Stimulated activated CD8-positive, alpha-beta memory T cell treated with anti-CD3 and anti-CD28 coated beads, Interleukin-4, amount 100 ng/mL, for 4 hours (primary cell): ENCODE measurements around the gene EID2.

ENCODE experiments used
- DNase-seq, 2 donors: peaks; one replicate each; pipeline ENCODE4 v3.0.0-alpha.2; 2020; ENCODE audit warnings: low read depth in 2 of 2, low spot score in 1 of 2

EID2 gene, protein sequence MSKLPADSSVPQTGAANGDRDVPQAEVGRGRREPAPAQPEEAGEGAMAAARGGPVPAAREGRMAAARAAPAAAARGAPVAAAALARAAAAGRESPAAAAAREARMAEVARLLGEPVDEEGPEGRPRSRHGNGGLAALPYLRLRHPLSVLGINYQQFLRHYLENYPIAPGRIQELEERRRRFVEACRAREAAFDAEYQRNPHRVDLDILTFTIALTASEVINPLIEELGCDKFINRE

DNA sequence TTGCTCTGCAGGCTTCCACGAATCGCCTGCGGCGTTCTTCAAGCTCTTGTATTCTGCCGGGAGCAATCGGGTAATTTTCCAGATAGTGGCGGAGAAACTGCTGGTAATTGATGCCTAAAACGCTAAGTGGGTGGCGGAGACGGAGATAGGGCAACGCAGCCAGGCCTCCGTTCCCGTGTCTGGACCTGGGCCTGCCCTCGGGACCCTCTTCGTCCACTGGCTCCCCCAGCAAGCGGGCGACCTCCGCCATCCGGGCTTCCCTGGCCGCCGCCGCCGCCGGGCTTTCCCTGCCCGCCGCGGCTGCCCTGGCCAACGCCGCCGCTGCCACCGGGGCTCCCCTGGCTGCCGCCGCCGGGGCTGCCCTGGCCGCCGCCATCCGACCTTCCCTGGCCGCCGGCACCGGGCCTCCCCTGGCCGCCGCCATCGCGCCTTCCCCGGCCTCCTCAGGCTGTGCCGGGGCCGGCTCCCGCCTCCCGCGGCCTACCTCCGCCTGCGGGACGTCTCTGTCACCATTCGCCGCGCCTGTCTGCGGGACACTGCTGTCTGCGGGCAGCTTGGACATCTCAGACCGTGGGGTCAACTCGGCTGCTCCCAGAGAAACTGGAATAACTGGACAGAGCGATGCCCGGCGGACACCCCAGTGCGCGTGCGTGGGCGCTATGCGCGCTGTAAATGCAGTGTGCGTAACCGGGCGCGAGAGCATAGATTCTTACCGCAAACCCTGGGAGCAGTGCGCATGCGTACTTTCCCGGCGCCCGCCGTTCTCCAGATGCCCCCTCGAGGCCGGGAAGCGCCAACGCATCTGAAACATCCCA is at the start of gene EID2:
Gene EID2 (minus strand): TSS at position 644 of the 815 bp plus-strand sequence. CDS start 82 bp downstream, at position 562.
- peak; percentile 91 to 94 for DNase-seq

DNA sequence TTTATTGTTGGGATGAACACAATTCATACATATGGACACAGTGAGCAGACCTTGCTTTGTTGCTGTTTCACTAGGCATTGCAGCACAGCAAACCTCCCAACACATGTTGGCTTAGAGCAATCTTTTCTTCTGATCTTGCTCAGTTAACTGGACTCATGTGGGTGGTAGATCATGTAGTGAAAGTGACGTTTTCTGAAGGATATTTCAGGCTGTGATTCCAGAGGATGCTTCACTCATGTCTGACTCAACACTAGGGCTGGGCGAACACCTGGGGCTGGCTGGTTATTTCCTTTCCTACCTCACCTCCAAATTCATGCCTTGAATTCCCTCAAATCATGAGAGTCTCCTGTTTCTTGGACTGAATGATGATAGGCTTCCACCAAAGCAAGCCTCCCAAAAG is 48.1 kb upstream of the EID2 start:
- DNase-seq = no peak

DNA sequence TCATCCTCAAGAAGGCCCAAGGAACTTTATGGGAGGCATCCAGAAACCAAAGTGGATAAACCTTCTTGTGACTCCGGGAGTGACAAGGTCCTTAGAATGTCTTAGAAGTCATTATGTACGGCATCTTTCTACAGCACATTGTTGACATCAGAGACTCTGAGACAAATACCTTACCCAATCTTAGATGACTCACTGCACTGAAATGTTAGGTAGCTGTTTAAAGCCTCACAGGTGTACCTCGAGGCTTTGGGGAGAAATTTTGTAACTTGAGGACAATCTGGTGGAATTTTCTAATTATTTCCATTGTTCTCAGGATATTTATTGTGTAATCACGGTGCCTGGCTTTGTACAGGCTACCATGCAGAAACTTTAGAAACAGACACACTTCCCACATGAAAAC is 47.5 kb upstream of the EID2 start:
- DNase-seq = no peak

DNA sequence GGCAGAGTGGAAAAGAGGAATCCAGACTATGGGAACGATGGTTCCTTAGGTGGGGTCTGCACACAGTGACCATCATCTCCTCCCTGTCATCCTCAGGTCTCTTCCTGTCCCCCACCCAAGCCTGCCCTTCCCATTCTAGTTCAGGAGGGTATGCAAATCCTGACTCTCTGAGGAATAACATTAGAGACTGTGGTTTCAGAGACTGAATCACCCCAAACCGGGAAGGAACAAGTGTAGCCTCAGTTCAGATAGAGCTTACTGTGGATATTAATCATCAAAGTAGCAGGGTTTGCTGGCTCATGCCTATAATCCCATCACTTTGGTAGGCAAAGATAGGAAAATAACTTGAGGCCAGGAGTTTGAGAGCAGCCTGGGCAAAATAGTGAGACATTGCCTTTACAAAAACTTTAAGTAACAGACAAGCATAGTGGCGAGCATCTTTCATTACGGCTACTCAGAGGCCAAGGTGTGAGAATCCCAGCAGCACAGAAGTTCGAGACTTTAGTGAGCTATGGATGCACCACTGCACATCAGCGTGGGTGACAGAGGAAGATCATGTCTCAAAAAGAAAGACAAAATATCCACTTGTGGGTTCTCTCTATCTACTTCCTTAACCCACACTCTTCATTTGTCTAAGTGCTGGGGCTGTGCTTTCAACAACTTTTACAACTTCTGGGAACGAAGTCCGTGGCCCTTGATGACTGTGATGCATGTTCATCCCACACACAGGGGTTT is 43.1 kb upstream of the EID2 start:
- no peak for DNase-seq

DNA sequence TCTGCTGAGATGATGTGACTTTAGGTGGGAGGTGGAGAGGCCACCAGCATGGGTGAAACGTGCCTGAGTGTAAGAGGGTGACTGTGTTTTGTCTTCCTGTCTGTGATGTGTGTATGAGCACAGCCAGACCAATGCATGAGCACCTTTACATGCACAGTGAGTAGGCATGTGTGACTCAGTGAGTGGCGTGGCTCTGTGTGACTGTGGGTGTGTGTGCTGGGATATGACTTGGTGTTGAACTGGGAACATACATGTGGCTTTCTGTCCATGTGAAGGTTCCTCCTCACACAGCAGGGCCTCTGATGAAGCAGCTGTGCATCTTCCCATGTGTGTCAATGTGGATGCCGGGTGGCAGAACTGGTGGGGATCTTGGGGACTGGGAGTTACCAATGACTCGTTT is 42.5 kb upstream of the EID2 start:
- DNase-seq = no peak

DNA sequence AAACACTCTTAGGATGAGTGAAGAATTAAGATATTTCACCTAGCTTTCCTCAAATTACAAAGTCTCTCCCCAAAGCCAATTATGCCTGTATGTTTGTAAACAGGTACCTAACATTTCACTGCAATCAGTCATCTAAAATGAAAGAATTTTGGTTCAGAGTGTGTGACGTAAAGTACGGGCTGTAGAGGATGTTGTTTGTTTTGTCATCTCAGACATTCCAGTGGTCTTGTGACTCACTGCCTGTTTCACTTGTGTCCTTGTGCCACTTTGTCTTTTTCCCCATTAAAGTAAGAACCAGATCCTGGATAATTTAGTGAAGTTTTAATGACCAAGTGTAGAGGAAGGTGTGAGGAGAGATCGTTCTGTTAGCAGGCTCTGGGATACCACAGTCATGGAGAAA is 28.6 kb upstream of the EID2 start:
- no peak for DNase-seq

DNA sequence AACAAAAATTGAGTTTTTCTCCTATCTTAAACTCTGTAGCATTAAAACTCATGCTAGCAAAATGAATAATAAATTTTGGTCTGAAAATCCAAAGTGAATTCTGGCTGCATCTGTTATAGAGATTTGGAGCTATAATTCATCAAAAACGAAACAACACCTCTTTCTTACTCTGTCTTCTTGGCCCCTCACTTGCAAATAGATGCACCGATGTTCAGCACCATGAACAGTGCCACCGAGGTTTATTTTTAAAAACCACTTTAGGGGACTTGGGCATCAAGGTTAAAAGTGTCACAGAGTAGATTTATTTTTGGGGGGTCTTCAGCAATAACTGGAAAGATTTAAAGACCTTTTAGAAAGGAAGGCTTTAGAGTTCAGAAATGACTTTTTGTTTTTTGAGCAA is 26.1 kb upstream of the EID2 start:
- DNase-seq = no peak

DNA sequence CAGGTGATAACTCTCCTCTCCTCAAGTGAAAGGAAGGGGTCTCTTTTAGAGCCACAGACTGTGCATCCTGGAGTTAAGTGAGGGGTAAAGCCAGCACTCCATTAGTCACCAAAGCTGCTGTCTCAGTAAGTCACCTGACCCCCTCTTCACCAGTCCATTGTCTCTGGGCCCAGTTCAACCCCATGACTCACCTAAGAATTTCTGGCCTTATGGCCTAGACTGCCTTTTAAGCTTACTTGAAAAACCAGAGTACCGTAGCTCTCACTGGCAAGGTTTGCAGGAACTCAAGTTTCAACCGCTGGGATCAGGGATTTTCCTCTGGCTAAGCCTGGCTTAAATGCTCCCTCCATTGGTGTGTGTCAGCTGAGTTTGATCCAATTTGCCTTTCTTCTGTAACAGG is 23.4 kb upstream of the EID2 start:
- DNase-seq = no peak

DNA sequence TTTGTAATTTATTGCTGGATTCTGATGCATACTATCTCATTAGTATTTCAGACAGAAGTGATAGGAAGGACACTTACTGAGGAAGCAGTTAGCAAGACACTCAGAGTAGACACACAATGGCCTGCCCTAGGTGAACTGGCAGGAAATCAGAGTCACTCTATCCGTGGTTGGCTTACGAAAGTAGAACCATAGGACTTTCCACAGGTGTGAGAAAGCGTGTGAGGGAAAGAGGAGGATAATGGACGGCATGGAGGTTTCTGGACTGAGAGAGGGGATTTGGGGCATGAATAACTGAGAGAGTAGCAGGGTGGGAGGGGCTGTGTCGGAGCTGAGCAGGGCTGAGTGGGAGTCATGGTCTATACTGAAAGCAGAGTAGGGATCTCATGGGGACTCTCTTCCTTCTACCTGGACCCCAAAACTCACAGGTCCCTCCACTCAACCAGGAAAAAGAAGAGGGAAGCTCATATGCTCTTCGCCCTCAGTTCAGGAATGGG is 18.7 kb upstream of the EID2 start:
- DNase-seq = no peak

DNA sequence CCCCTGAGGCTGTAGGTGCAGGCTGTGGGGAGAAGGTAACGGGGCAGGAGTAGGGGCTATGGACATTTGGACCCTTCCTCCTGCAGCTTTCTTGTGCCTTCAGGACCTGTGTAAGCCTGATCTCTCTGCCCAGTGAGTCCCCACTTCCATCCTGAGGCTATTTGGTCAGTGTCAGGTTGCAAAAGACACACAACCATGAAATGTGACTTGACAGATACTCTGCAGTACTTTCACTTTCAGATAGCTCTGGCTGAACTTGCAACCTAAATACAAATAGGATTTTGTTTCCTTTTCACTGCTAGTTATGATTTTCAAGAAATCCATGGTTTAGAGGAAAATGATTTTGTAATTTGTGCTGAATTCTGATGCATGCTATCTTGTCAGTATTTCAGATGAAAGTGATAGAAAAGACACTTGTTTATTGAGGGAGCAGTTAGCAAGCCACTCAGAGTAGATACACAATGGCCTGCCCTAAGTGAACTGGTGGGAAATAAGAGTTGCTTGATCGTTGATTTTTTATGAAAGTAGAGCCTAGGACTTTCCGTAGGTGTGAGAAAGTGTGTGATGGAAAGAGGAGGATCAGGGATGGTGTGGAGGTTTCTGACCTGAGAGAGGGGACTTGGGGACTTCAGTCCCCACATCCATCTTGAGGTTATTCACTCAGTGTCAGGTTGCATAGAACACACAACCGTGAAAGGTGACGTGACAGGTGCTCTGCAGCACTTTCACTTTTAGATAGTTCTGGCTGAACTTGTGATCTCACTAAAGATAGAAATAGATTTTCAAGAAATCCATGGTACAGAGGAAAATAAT is 18.1 kb upstream of the EID2 start:
- no peak for DNase-seq

DNA sequence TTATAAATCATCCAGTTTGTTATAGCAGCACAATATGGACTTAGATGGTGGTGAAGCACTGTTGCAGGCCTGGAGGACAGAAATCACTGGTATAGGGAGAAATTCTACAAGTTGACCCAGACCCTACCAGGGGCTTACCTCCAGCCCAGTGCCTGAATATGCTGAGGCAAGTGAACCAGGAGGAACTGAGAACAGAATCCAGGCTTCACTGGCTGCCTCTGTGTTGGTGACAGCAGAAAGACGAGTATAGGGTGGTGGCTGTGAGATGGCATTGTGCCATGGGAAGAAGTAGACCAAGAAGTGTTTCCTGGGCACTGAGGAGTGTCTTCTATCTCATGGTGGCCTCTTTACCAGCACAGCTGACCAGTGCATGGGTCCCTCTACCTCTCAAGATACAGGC is 15.9 kb upstream of the EID2 start:
- DNase-seq = no peak

DNA sequence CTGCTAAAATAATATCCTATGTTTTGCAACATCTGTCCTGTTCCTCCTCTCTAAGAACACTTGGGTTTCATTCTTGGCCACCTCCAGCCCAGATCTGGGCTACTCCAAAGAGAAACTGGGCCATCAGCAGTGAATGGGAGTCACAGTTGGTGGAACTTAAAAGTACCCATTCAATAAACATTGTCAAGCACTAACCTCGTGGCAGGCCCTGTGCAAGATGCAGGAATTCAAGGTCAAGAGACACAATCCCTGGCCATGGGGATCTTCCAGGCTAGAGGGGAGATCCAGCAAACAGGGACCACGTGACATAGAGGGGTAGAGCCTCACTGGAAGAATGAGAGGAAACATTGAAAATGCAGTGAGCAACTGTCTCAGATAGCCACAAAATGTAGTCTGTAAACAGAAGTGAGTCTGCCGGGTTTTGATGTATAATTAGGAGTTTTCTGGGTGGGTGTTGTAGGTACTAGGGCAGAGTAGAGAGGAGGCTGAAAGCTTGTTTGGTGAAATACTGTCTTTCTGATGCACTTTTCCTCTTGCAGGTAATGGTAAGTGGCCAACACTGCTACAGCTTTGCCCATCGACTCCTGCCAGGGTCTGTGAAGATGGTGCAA is 14.8 kb upstream of the EID2 start:
- no peak for DNase-seq

DNA sequence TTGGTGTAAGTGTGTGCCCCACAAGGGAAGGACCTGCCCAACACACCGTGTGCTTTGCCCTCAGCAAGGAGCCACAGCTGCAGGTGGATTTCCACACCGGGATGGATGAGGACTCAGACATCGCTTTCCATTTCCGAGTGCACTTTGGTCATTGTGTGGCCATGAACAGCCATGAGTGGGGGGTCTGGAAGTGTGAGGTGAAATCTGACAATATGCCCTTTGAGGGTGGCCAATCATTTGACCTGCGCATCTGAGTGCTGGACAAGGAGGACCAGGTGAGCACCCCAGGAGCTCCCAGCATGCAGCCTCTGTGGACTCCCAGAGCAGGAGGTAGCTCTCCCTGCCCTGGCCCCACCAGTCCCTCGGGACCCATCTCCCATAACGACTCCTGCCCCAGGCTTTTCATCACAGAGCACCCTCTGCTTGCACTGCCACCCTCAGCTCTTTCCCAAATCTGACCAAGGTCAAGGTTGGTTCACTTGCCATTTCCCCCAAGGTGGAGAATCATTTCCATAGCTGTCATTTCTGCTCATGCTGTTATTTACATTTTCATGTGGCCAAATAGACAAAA is 13.2 kb upstream of the EID2 start:
- DNase-seq = no peak

DNA sequence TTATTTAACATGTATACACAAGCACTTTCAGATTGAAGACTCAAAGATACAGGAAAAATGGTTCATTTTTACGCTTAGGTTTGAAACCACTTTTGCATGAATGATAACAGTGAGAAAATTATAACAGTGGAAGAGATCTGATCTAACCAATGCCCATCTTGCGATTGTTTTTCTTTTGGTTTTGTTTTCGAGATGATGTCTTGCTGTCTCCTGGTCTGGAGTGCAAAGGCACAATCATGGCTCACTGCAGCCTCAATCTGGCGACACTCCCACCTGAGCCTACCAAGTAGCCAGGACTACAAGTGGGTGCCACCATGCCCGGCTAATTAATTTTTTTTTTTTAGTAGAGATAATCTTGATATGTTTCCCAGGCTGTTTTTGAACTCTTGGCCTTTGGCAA is 10.2 kb upstream of the EID2 start:
- DNase-seq = no peak

DNA sequence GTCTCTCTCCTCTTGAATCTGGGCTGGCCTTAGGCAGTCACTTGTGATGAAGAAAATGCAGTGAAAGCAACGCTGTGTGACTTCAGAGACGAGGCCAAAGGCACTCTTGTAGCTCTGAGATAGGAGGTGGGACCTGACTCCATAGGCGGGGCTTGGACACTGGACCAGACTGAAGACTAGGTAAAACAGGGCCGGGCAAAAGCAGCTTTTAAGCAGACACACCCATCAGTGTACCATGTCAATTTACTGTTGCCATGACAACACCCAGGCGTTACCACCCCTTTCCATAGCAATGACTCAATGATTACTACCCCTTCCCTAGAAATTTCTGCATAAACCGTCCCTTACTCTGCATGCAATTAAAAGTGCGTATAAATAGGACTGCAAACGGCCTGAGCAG is 6.6 kb upstream of the EID2 start:
- no peak for DNase-seq

DNA sequence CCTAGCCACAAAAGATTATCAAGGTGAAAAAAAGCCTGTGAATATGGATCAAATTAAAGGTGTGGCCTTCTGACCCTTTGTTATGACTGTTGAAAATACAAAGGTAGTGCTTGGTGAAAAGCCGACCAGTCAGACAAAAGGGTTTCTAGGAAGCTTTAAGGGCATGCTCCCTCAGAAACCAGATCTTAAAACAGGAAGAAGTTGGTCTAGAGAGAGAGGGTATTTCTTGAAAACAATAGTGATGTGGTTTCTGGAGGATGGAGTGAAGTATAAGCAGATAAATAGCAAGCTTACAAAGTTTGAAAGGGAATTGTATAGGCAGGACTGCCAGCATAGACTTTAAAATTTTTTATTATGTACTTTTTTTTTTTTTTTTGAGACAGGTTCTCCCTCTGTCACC is 5.0 kb upstream of the EID2 start:
- DNase-seq = no peak

DNA sequence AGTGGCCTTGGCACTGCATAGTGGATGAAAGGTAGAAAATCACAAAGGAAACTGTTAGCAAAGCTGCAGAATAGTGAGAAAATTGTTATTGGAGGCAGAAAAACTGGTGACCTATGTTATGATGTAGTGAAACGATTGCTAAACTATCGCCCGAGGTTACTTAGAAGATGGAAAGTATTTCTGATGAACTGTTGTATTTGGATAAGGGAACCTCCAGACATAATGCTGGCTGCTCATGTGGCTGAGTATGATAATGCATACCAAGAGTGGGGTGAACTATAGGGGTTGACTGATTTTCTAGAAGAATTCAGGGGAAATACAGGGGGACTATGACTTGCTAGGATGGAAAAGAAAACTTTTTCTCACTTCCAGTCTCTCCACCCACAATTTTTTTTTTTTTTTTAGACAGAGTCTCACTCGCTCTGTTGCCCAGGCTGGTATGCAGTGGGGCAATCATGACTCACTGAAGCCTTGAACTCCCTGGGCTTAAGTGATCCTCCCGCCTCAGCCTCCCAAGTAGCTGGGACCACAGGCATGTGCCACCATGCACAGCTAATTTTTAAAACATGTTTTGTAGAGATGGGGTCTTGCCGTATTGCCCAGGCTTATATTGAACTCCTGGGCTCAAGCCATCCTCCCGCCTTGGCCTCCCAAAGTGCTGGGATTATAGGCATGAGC is 4.4 kb upstream of the EID2 start:
- no peak for DNase-seq

DNA sequence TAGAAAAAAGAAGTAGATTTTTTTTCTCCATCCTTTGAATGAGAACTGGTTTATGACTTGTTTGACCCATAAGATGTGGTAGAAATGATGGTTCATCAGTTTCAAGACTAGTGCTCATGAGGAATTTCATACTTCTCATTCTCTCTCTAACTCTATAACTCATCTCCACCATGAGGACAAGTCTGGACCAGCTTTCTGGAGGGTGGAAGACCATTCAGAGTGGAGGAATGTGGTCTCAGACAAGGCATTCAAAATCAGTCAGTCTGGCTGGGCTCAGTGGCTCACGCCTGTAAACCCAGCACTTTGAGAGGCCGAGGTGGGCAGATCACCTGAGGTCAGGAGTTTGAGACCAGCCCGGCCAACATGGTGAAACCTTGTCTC is 3.5 kb upstream of the EID2 start:
- no peak for DNase-seq

DNA sequence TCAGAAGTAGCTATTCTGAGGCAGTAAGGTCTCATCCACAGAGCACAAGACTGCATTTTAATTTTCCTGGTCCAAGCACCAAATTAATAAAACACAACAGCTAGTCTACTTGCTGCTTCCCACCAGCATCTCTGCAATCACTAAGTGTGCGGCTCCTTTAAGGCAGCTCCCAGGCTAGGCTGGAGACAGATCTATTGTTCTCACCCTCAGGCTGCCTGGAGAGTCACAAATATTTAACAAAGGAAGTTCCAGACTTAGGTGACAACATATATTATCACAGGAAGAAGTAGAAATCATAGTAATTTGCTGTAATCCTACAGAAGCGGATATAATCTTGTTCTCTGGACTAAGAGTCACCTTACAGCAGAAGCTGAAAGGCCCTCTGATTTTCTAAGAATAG is 2.2 kb upstream of the EID2 start:
- no peak for DNase-seq

DNA sequence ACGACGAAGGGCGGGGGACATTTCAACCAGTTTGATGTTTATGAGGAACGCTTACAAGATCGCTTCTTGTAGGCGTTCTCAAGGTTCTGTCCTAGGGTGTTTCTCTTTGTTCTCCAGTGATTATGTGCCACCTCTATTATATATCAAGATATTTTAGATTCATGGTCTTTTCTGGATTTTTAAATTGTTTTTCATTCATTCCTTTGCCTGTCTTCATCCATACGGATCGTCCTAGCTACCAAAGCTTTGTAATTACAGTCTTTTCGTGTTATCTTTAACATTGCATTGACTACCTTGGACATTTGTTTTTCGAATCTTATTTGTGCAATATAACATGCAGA is 342 bp upstream of the EID2 start:
- DNase-seq = no peak
